SK-N-SH treated with all-trans-retinoic acid at 6 μM for 48 hours (cell line): ENCODE data around the gene DNASE1L2.
"Not testable (repeated sequence)": the region's sequence is repeated elsewhere in the genome, so short reads cannot be mapped to it uniquely, and the experiment has no call there.

ENCODE experiments used
- ATAC-seq: fragments of 200-7000 bp; cut with Tn5 transposase; 3 replicates; pipeline ENCODE4 v1.9.1; 2020; ENCODE audit warnings: mild to moderate bottlenecking, moderate library complexity
- ARNTL ChIP-seq: fragments of 450-650 bp; formaldehyde crosslinking; IDR thresholded peaks from 2 replicates; pipeline ENCODE4 v1.5.0; 2020; ENCODE audit warnings: low read depth, mild to moderate bottlenecking, moderate library complexity, borderline replicate concordance
- BACH2 ChIP-seq: fragments of 250-450 bp; sonication (Bioruptor Pico); IDR thresholded peaks from 2 replicates; pipeline ENCODE4 v1.9.0; 2021; ENCODE audit warnings: mild to moderate bottlenecking, borderline replicate concordance
- CSDC2 ChIP-seq: fragments of 250-450 bp; sonication (Bioruptor Pico); IDR thresholded peaks from 2 replicates; pipeline ENCODE4 v1.5.0; 2020; ENCODE audit warnings: mild to moderate bottlenecking, moderate library complexity
- CSRNP3 ChIP-seq: fragments of 250-450 bp; sonication (Bioruptor Pico); IDR thresholded peaks from 2 replicates; pipeline ENCODE4 v1.5.1; 2021; ENCODE audit warnings: mild to moderate bottlenecking, moderate library complexity
- ESRRG ChIP-seq: fragments of 250-450 bp; sonication (Bioruptor Pico); IDR thresholded peaks from 2 replicates; pipeline ENCODE4 v1.6.1; 2021; ENCODE audit warnings: mild to moderate bottlenecking
- GLIS3 ChIP-seq: fragments of 250-450 bp; sonication (Bioruptor Pico); IDR thresholded peaks from 2 replicates; pipeline ENCODE4 v1.5.0; 2020; ENCODE audit warnings: mild to moderate bottlenecking, moderate library complexity
- ISL1 ChIP-seq: fragments of 250-450 bp; sonication (Bioruptor Pico); IDR thresholded peaks from 2 replicates; pipeline ENCODE4 v2.1.2; 2022; ENCODE audit warnings: mild to moderate bottlenecking, moderate library complexity
- OSR1 ChIP-seq: fragments of 250-450 bp; sonication (Bioruptor Pico); IDR thresholded peaks from 2 replicates; pipeline ENCODE4 v1.8.0; 2022; ENCODE audit warnings: moderate library complexity, mild to moderate bottlenecking, inconsistent platforms
- PPARA ChIP-seq: fragments of 250-450 bp; sonication (Bioruptor Pico); IDR thresholded peaks from 2 replicates; pipeline ENCODE4 v1.5.0; 2020; ENCODE audit warnings: mild to moderate bottlenecking, borderline replicate concordance
- RARB ChIP-seq: fragments of 250-450 bp; sonication (Bioruptor Pico); IDR thresholded peaks from 2 replicates; pipeline ENCODE4 v1.8.0; 2021; ENCODE audit warnings: mild to moderate bottlenecking, moderate library complexity
- SNAI2 ChIP-seq: fragments of 250-450 bp; sonication (Bioruptor Pico); IDR thresholded peaks from 2 replicates; pipeline ENCODE4 v1.5.0; 2020; ENCODE audit warnings: mild to moderate bottlenecking, moderate library complexity
- TCF4 ChIP-seq: fragments of 250-450 bp; sonication (Bioruptor Pico); IDR thresholded peaks from 2 replicates; pipeline ENCODE4 v1.8.0; 2021; ENCODE audit warnings: mild to moderate bottlenecking, moderate library complexity, borderline replicate concordance
- TOX ChIP-seq: fragments of 250-450 bp; sonication (Bioruptor Pico); IDR thresholded peaks from 2 replicates; pipeline ENCODE4 v1.8.0; 2021; ENCODE audit warnings: mild to moderate bottlenecking, moderate library complexity, borderline replicate concordance
- TSHZ2 ChIP-seq: fragments of 250-450 bp; sonication (Bioruptor Pico); IDR thresholded peaks from 2 replicates; pipeline ENCODE4 v1.5.0; 2020; ENCODE audit warnings: mild to moderate bottlenecking, moderate library complexity
- ZC3H10 ChIP-seq: fragments of 250-450 bp; sonication (Bioruptor Pico); IDR thresholded peaks from 2 replicates; pipeline ENCODE4 v1.5.1; 2021; ENCODE audit warnings: mild to moderate bottlenecking, moderate library complexity
- ZFP3 ChIP-seq: fragments of 250-450 bp; sonication (Bioruptor Pico); IDR thresholded peaks from 2 replicates; pipeline ENCODE4 v1.5.0; 2020; ENCODE audit warnings: mild to moderate bottlenecking, moderate library complexity
- ZFP30 ChIP-seq: fragments of 450-650 bp; formaldehyde crosslinking; IDR thresholded peaks from 2 replicates; pipeline ENCODE4 v1.5.0; 2022; ENCODE audit warnings: mild to moderate bottlenecking, moderate library complexity
- ZNF565 ChIP-seq: fragments of 450-650 bp; formaldehyde crosslinking; conservative IDR thresholded peaks from 2 replicates; pipeline ENCODE4 v1.5.0; 2020; ENCODE audit warnings: low read depth, mild to moderate bottlenecking, moderate library complexity
- ZNF70 ChIP-seq: fragments of 450-650 bp; formaldehyde crosslinking; IDR thresholded peaks from 2 replicates; pipeline ENCODE4 v1.5.0; 2020; ENCODE audit warnings: mild to moderate bottlenecking, moderate library complexity
- ZNF8 ChIP-seq: fragments of 450-650 bp; formaldehyde crosslinking; IDR thresholded peaks from 2 replicates; pipeline ENCODE4 v1.5.0; 2020; ENCODE audit warnings: mild to moderate bottlenecking, moderate library complexity
- TF ChIP-seq, protein P1 (sequence below): fragments of 250-450 bp; sonication (Bioruptor Pico); IDR thresholded peaks from 2 replicates; pipeline ENCODE4 v1.8.0; 2021; ENCODE audit warnings: low read depth, mild to moderate bottlenecking, moderate library complexity, borderline replicate concordance
- TF ChIP-seq, protein P2 (sequence below): fragments of 250-450 bp; sonication (Bioruptor Pico); IDR thresholded peaks from 2 replicates; pipeline ENCODE4 v1.8.0; 2020; ENCODE audit warnings: mild to moderate bottlenecking, moderate library complexity, borderline replicate concordance

Gene DNASE1L2

DNA sequence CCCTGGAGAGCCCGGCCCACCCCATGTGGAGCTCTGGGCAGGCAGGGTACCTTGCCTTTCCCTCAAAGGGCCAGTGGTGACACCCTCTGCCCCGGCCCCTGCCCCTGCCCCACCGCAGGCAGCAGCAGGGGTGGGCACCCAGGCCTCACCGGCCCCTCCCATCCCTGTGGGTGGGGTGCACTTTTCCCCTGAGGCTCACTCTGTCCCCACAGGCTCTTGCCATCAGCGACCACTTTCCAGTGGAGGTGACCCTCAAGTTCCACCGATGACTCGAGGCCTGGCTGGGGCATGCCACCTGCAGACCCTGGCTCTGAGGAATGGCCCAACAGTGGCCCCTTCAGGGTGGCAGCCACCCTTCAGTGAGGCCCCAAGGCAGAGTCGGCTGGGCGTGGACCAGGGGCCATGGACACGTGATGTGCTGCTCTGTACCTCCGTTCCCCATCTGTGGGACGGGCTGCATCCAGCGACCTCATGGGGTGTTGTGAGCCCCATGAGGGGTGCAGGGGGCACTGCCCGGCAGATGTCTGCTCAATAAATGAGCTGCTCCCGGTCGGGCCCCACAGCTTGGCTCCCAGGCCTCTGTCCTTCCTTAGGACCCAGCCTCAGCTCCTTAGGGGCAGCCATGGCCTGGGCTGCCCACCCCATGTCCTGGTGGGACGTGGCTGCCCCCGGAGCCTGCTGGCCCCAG lies 2.0 kb downstream of the DNASE1L2 start:
- no peak for ATAC-seq
- TF ChIP-seq ARNTL (CRISPR knock-in tag) = no peak
- no peak for TF ChIP-seq ZNF8 (CRISPR knock-in tag)
- TF ChIP-seq TSHZ2 (CRISPR knock-in tag) = no peak
- no peak for TF ChIP-seq ZFP30 (CRISPR knock-in tag)
- TF ChIP-seq BACH2 (CRISPR knock-in tag) = no peak
- TF ChIP-seq ISL1 = no peak
- TF ChIP-seq SNAI2 (CRISPR knock-in tag) = no peak
- TF ChIP-seq ZFP3 (CRISPR knock-in tag) = no peak
- no peak for TF ChIP-seq ESRRG (CRISPR knock-in tag)
- TF ChIP-seq TCF4 = no peak
- TF ChIP-seq PPARA (CRISPR knock-in tag) = no peak
- no peak for TF ChIP-seq ZNF565
- TF ChIP-seq, protein P1, sequence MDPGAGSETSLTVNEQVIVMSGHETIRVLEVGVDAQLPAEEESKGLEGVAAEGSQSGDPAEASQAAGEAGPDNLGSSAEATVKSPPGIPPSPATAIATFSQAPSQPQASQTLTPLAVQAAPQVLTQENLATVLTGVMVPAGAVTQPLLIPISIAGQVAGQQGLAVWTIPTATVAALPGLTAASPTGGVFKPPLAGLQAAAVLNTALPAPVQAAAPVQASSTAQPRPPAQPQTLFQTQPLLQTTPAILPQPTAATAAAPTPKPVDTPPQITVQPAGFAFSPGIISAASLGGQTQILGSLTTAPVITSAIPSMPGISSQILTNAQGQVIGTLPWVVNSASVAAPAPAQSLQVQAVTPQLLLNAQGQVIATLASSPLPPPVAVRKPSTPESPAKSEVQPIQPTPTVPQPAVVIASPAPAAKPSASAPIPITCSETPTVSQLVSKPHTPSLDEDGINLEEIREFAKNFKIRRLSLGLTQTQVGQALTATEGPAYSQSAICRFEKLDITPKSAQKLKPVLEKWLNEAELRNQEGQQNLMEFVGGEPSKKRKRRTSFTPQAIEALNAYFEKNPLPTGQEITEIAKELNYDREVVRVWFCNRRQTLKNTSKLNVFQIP = no peak
- no peak for TF ChIP-seq CSDC2 (CRISPR knock-in tag)
- no peak for TF ChIP-seq OSR1 (CRISPR knock-in tag)
- TF ChIP-seq, protein P2, sequence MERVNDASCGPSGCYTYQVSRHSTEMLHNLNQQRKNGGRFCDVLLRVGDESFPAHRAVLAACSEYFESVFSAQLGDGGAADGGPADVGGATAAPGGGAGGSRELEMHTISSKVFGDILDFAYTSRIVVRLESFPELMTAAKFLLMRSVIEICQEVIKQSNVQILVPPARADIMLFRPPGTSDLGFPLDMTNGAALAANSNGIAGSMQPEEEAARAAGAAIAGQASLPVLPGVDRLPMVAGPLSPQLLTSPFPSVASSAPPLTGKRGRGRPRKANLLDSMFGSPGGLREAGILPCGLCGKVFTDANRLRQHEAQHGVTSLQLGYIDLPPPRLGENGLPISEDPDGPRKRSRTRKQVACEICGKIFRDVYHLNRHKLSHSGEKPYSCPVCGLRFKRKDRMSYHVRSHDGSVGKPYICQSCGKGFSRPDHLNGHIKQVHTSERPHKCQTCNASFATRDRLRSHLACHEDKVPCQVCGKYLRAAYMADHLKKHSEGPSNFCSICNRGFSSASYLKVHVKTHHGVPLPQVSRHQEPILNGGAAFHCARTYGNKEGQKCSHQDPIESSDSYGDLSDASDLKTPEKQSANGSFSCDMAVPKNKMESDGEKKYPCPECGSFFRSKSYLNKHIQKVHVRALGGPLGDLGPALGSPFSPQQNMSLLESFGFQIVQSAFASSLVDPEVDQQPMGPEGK (CRISPR knock-in tag) = no peak
- no peak for TF ChIP-seq RARB (CRISPR knock-in tag)
- no peak for TF ChIP-seq ZNF70 (CRISPR knock-in tag)

- no peak for ATAC-seq
- TF ChIP-seq SNAI2 (CRISPR knock-in tag) (no peak), ZFP30 (CRISPR knock-in tag) (no peak), ZC3H10 (CRISPR knock-in tag) (no peak), TCF4 (no peak), CSRNP3 (no peak), ARNTL (CRISPR knock-in tag) (no peak), ZNF8 (CRISPR knock-in tag) (no peak), RARB (CRISPR knock-in tag) (no peak), OSR1 (CRISPR knock-in tag) (no peak), ISL1 (no peak), TSHZ2 (CRISPR knock-in tag) (no peak), GLIS3 (CRISPR knock-in tag) (no peak), TOX (CRISPR knock-in tag) (no peak), BACH2 (CRISPR knock-in tag) (no peak), ZNF565 (no peak), PPARA (CRISPR knock-in tag) (no peak)
Observed at GRCh38 chr16:2238838-2239675, 2.8 kb downstream of the DNASE1L2 start.

DNA sequence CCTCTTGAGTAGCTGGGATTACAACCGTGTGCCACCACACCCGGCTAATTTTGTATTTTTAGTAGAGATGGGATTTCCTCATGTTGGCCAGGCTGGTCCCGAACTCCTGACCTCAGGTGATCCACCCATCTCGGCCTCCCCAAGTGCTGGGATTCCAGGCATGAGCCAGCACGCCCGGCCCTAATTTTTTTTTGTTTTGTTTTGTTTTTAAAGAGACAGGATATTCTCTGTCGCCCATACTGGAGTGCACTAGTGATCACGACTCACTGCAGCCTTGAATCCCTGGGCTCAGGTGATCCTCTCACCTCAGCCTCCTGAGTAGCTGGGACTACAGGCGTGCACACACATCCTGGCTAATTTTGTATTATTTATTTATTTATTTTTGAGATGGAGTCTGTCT lies 4.1 kb downstream of the DNASE1L2 start:
- ATAC-seq = not testable (repeated sequence)
